HL-60 (cell line): Measurements from ENCODE around the gene TAS2R39.

ENCODE experiments used
- GABPA ChIP-seq: IDR thresholded peaks from 2 replicates; pipeline ENCODE4 v1.6.1; 2012; ENCODE audit warnings: low read depth
- POLR2AphosphoS5 ChIP-seq: IDR thresholded peaks from 2 replicates; pipeline ENCODE4 v1.6.1; 2012; ENCODE audit warnings: low read depth
- SPI1 ChIP-seq: IDR thresholded peaks from 2 replicates; pipeline ENCODE4 v1.6.1; 2012; ENCODE audit warnings: low read depth, mild to moderate bottlenecking, borderline replicate concordance
- TF ChIP-seq, protein P1 (sequence below): IDR thresholded peaks from one replicate; pipeline ENCODE4 v1.5.1; 2011; ENCODE audit warnings: low read length, control low read depth, inconsistent platforms; ENCODE audit not compliant: insufficient read depth
- TF ChIP-seq, protein P2 (sequence below): IDR thresholded peaks from 2 replicates; pipeline ENCODE4 v1.6.1; 2012; ENCODE audit warnings: low read depth; ENCODE audit not compliant: insufficient replicate concordance

DNA sequence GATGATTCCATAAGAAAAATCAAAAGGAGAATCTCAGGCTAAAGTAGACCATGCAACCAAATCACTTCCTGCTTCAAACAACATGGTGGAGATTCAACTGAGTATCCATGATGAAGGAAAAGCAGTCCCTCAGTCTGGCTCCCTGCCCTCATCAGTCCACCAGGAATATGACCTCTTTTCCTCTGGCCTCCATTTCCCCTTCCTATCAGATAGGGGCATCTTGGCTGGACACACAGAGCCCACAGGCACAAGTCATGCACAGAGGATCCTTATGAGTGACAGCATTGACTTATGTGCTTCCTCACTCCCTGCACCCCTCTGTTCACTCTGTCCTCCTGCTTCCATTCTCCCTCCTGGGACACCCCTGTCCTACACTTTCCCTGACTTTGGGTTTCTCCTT lies 34.6 kb upstream of the TAS2R39 start:
- TF ChIP-seq, protein P1, sequence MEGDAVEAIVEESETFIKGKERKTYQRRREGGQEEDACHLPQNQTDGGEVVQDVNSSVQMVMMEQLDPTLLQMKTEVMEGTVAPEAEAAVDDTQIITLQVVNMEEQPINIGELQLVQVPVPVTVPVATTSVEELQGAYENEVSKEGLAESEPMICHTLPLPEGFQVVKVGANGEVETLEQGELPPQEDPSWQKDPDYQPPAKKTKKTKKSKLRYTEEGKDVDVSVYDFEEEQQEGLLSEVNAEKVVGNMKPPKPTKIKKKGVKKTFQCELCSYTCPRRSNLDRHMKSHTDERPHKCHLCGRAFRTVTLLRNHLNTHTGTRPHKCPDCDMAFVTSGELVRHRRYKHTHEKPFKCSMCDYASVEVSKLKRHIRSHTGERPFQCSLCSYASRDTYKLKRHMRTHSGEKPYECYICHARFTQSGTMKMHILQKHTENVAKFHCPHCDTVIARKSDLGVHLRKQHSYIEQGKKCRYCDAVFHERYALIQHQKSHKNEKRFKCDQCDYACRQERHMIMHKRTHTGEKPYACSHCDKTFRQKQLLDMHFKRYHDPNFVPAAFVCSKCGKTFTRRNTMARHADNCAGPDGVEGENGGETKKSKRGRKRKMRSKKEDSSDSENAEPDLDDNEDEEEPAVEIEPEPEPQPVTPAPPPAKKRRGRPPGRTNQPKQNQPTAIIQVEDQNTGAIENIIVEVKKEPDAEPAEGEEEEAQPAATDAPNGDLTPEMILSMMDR: no peak
- TF ChIP-seq POLR2AphosphoS5 (no peak), SPI1 (no peak), GABPA (no peak)
- TF ChIP-seq, protein P2, sequence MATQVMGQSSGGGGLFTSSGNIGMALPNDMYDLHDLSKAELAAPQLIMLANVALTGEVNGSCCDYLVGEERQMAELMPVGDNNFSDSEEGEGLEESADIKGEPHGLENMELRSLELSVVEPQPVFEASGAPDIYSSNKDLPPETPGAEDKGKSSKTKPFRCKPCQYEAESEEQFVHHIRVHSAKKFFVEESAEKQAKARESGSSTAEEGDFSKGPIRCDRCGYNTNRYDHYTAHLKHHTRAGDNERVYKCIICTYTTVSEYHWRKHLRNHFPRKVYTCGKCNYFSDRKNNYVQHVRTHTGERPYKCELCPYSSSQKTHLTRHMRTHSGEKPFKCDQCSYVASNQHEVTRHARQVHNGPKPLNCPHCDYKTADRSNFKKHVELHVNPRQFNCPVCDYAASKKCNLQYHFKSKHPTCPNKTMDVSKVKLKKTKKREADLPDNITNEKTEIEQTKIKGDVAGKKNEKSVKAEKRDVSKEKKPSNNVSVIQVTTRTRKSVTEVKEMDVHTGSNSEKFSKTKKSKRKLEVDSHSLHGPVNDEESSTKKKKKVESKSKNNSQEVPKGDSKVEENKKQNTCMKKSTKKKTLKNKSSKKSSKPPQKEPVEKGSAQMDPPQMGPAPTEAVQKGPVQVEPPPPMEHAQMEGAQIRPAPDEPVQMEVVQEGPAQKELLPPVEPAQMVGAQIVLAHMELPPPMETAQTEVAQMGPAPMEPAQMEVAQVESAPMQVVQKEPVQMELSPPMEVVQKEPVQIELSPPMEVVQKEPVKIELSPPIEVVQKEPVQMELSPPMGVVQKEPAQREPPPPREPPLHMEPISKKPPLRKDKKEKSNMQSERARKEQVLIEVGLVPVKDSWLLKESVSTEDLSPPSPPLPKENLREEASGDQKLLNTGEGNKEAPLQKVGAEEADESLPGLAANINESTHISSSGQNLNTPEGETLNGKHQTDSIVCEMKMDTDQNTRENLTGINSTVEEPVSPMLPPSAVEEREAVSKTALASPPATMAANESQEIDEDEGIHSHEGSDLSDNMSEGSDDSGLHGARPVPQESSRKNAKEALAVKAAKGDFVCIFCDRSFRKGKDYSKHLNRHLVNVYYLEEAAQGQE: no peak
